ENCODE results near the gene SLC17A7.

- TF ChIP-seq TAF1 (IDR thresholded peaks at IDR 0.05; ENCODE audit: borderline replicate concordance, low read depth, low read length), result no peak
- TF ChIP-seq POLR2AphosphoS5 (IDR thresholded peaks at IDR 0.05; ENCODE audit: low read depth, low read length), result no peak
Measured at GRCh38 chr19:49468199-49468598, 26.9 kb upstream of the SLC17A7 start.

All from GM12892 (cell line).